ENCODE results near the gene TMEM181. TPM values are rescaled to one million over a fixed set of nuclear protein-coding genes. Genes with fewer than 3 reads are reported as not detected.
"Not testable (repeated sequence)": the region's sequence is repeated elsewhere in the genome, so short reads cannot be mapped to it uniquely, and the experiment has no call there.

The TMEM181 gene
- total RNA-seq, 1 donor from 2014 or later: 31.0 TPM

GRCh38 chr6:158654960-158655489, 95.1 kb downstream of the TMEM181 start:
- Mint-ChIP-seq H3K4me1 (ENCODE audit: low read depth, unreplicated experiment) (peaks cover 17% of the 10 kb centered on the region), H3K4me3 (ENCODE audit: unreplicated experiment) (no peak overlapping the region), H3K27ac (ENCODE audit: unreplicated experiment) (peak overlapping the region; percentile 55), H3K9me3 (ENCODE audit: unreplicated experiment) (no peaks in the 10 kb centered on the region), H3K27me3 (ENCODE audit: low read depth, unreplicated experiment) (peaks cover 5% of the 10 kb centered on the region), H3K36me3 (ENCODE audit: low read depth, unreplicated experiment) (no peaks in the 10 kb centered on the region)
- Histone ChIP-seq H3K9me3 (ENCODE audit: insufficient read depth, low read depth, low read length) (no peaks in the 10 kb centered on the region), H3K9ac (ENCODE audit: low read length) (peak overlapping the region; percentile 59), H3K79me2 (ENCODE audit: insufficient read depth, low read length) (no peaks in the 10 kb centered on the region), H3K27ac (ENCODE audit: low read depth, low read length) (peak overlapping the region; percentile 81), H3K4me2 (ENCODE audit: low read length) (peak overlapping the region; percentile 23), H3K36me3 (ENCODE audit: insufficient read depth, low read length) (no peaks in the 10 kb centered on the region), H3K4me1 (ENCODE audit: insufficient read depth, low read length) (peaks cover 24% of the 10 kb centered on the region), H3K4me3 (ENCODE audit: insufficient read depth, low read depth, low read length) (peak overlapping the region; percentile 26), H2AFZ (ENCODE audit: low read depth, low read length) (peak overlapping the region; percentile 55), H3K27me3 (ENCODE audit: insufficient read depth, low read length) (no peaks in the 10 kb centered on the region), H4K20me1 (ENCODE audit: insufficient read depth, low read length) (no peaks in the 10 kb centered on the region)
- peak; percentile 83 for FAIRE-seq
- peak; percentile 76 for DNase-seq (ENCODE audit: low read depth)
- TF ChIP-seq CTCF (IDR thresholded peaks at IDR 0.05; ENCODE audit: insufficient read depth, low read depth, low read length) (no peak), EZH2 (IDR thresholded peaks at IDR 0.05; ENCODE audit: insufficient read depth, low read length) (no peak)

- no peak for FAIRE-seq
- no peaks in the 10 kb centered on the region for H4K20me1 ChIP-seq (ENCODE audit: insufficient read depth, low read length)
- no peak overlapping the region for H3K27ac Mint-ChIP-seq (ENCODE audit: unreplicated experiment)
- no peaks in the 10 kb centered on the region for H3K27me3 ChIP-seq (ENCODE audit: insufficient read depth, low read length)
- no peaks in the 10 kb centered on the region for H3K36me3 Mint-ChIP-seq (ENCODE audit: low read depth, unreplicated experiment)
- peaks cover 17% of the 10 kb centered on the region for H3K4me1 Mint-ChIP-seq (ENCODE audit: low read depth, unreplicated experiment)
- peak overlapping the region; percentile 23 for H3K4me2 ChIP-seq (ENCODE audit: low read length)
- no peak for DNase-seq (ENCODE audit: low read depth)
- peak overlapping the region; percentile 26 for H3K4me3 ChIP-seq (ENCODE audit: insufficient read depth, low read depth, low read length)
- H3K79me2 ChIP-seq (ENCODE audit: insufficient read depth, low read length): no peaks in the 10 kb centered on the region
- no peak overlapping the region for H2AFZ ChIP-seq (ENCODE audit: low read depth, low read length)
- H3K9me3 Mint-ChIP-seq (ENCODE audit: unreplicated experiment): no peaks in the 10 kb centered on the region
- H3K36me3 ChIP-seq (ENCODE audit: insufficient read depth, low read length): no peaks in the 10 kb centered on the region
- H3K27me3 Mint-ChIP-seq (ENCODE audit: low read depth, unreplicated experiment): peaks cover 6% of the 10 kb centered on the region
- H3K4me1 ChIP-seq (ENCODE audit: insufficient read depth, low read length): peaks cover 24% of the 10 kb centered on the region
- H3K9me3 ChIP-seq (ENCODE audit: insufficient read depth, low read depth, low read length): no peaks in the 10 kb centered on the region
- TF ChIP-seq EZH2 (IDR thresholded peaks at IDR 0.05; ENCODE audit: insufficient read depth, low read length) (no peak), CTCF (IDR thresholded peaks at IDR 0.05; ENCODE audit: insufficient read depth, low read depth, low read length) (no peak)
- H3K9ac ChIP-seq (ENCODE audit: low read length): peak overlapping the region; percentile 38
- H3K4me3 Mint-ChIP-seq (ENCODE audit: unreplicated experiment): no peak overlapping the region
- peak overlapping the region; percentile 81 for H3K27ac ChIP-seq (ENCODE audit: low read depth, low read length)
Measured at GRCh38 chr6:158655569-158656450, 95.9 kb downstream of the TMEM181 start.

GRCh38 chr6:158656986-158657385, 97.1 kb downstream of the TMEM181 start:
- not testable (repeated sequence) for H3K36me3 ChIP-seq (ENCODE audit: insufficient read depth, low read length); H3K4me2 ChIP-seq (ENCODE audit: low read length); FAIRE-seq; H3K4me3 ChIP-seq (ENCODE audit: insufficient read depth, low read depth, low read length); H3K9me3 ChIP-seq (ENCODE audit: insufficient read depth, low read depth, low read length); H3K4me3 Mint-ChIP-seq (ENCODE audit: unreplicated experiment); H3K27ac Mint-ChIP-seq (ENCODE audit: unreplicated experiment); H3K27me3 ChIP-seq (ENCODE audit: insufficient read depth, low read length); H3K79me2 ChIP-seq (ENCODE audit: insufficient read depth, low read length); H3K27me3 Mint-ChIP-seq (ENCODE audit: low read depth, unreplicated experiment); H2AFZ ChIP-seq (ENCODE audit: low read depth, low read length); H3K27ac ChIP-seq (ENCODE audit: low read depth, low read length); H3K9ac ChIP-seq (ENCODE audit: low read length); H3K36me3 Mint-ChIP-seq (ENCODE audit: low read depth, unreplicated experiment); H3K9me3 Mint-ChIP-seq (ENCODE audit: unreplicated experiment); H4K20me1 ChIP-seq (ENCODE audit: insufficient read depth, low read length)
- DNase-seq (ENCODE audit: low read depth): peak; percentile 36
- peaks cover 17% of the 10 kb centered on the region for H3K4me1 Mint-ChIP-seq (ENCODE audit: low read depth, unreplicated experiment)
- peaks cover 24% of the 10 kb centered on the region for H3K4me1 ChIP-seq (ENCODE audit: insufficient read depth, low read length)
